ENCODE results near the gene DOCK11. TPM values are rescaled to one million over a fixed set of nuclear protein-coding genes. Genes with fewer than 3 reads are reported as not detected.

Gene DOCK11
- total and polyA plus RNA-seq, 12 donors, result 1.3 to 9.4 (median 3.0) TPM

DNA sequence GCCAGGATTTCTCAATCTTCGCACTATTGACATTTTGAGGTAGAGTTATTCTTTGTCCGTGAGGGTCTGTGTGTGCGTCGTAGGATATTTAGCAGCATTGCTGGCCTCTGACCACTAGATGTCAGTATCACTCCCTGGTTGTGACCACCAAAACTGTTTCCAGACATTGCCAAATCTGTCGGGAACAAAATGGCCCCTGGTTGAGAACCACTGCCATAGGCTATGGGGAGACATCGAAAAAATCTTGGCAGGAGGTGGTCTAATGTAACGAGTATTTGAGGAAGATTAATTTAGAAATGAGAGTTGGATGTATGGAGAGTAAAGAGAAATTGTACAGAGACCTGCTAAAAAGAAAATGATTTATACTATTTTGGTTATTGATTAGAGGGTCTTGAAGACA lies 108.4 kb downstream of the DOCK11 start:
- Histone ChIP-seq H3K9me3 (no peaks in the 10 kb centered on the region), H3K4me1 (peaks cover 0 to 4% (median 0%) of the 10 kb centered on the region in 9 donors), H3K27ac (no peak overlapping the region), H3K36me3 (peaks cover 0 to 42% (median 0%) of the 10 kb centered on the region in 9 donors), H3K4me3 (no peak overlapping the region), H3K27me3 (peaks cover 0 to 28% (median 0%) of the 10 kb centered on the region in 7 donors)
- ATAC-seq (peak in 3 of 8 donors; percentile 31 to 76 (median 48)), DNase-seq (peak in 1 of 2 donors; percentile 33)
- TF ChIP-seq, protein P1, sequence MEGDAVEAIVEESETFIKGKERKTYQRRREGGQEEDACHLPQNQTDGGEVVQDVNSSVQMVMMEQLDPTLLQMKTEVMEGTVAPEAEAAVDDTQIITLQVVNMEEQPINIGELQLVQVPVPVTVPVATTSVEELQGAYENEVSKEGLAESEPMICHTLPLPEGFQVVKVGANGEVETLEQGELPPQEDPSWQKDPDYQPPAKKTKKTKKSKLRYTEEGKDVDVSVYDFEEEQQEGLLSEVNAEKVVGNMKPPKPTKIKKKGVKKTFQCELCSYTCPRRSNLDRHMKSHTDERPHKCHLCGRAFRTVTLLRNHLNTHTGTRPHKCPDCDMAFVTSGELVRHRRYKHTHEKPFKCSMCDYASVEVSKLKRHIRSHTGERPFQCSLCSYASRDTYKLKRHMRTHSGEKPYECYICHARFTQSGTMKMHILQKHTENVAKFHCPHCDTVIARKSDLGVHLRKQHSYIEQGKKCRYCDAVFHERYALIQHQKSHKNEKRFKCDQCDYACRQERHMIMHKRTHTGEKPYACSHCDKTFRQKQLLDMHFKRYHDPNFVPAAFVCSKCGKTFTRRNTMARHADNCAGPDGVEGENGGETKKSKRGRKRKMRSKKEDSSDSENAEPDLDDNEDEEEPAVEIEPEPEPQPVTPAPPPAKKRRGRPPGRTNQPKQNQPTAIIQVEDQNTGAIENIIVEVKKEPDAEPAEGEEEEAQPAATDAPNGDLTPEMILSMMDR (IDR thresholded peaks at IDR 0.05), result peak; percentile 43 to 82 (median 71)
- intact Hi-C loops (cut with DNase I), result loop anchor here in 6 of 10 donors (5.0 to 10.0 kb wide), 4 partner anchors 109 to 201 kb away; partner anchors contain the start of gene DOCK11 (in 1 of the 6)
- 20 to 25% methylated on average over 7 of the region's 7 CpGs for WGBS, 2 donors

DNA sequence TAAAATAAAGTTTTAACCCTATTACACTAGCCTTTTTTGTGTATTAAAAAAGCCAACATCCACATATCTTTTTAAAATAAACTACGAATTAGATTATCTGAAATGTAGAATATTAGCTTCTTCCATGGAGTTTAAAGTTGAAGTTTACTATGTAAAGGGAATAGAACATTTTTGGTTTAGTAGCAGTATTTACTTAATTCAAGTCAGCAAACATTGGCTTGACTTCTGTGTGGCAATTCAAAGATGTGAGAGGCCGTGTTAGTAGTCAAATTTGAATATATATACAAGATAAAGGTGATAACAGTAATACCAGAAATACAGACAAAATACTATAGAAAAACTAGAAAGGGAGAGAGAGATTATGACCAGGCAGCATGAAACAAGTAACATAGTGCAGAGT lies 116.7 kb downstream of the DOCK11 start:
- ATAC-seq (no peak), DNase-seq (no peak)
- H3K27ac ChIP-seq, result no peak overlapping the region
- H3K27me3 ChIP-seq, result peaks cover 0 to 14% (median 0%) of the 10 kb centered on the region in 7 donors
- no peaks in the 10 kb centered on the region for H3K9me3 ChIP-seq
- TF ChIP-seq, protein P1 (IDR thresholded peaks at IDR 0.05), result no peak
- H3K36me3 ChIP-seq, result peaks cover 0 to 83% (median 0%) of the 10 kb centered on the region in 9 donors
- intact Hi-C loops (cut with DNase I), result no loop called here
- no peak overlapping the region for H3K4me3 ChIP-seq
- no peaks in the 10 kb centered on the region for H3K4me1 ChIP-seq
- WGBS, 2 donors, result 94 to 98% methylated on average over 2 of the region's 2 CpGs

DNA sequence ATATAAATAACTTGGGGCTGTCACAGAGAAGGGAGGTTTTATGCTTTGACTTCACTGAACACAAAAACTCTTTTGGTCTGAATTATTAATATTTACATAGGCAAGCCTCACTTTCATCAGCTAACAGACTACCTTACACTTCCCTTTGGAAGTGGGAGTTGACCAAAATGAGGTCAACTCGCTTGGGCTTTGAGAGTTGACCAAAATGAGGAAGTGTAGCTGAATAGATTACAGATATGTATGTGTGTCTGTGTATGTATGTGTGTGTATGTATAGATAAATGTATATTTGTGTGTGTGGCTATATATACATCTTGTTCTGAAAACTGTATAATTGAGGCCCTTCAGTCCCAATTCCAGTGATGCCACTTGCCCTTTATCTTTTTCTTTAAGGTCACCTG lies 118.5 kb downstream of the DOCK11 start:
- H3K36me3 ChIP-seq, result peaks cover 0 to 82% (median 0%) of the 10 kb centered on the region in 9 donors
- WGBS, 2 donors, result 84 to 87% methylated on average over 1 of the region's 1 CpG
- TF ChIP-seq, protein P1 (IDR thresholded peaks at IDR 0.05), result no peak
- no peaks in the 10 kb centered on the region for H3K9me3 ChIP-seq
- H3K27ac ChIP-seq, result no peak overlapping the region
- ATAC-seq, result no peak
- no peak for DNase-seq
- intact Hi-C loops (cut with DNase I), result no loop called here
- no peaks in the 10 kb centered on the region for H3K4me1 ChIP-seq
- no peak overlapping the region for H3K4me3 ChIP-seq
- peaks cover 0 to 10% (median 0%) of the 10 kb centered on the region in 7 donors for H3K27me3 ChIP-seq

DNA sequence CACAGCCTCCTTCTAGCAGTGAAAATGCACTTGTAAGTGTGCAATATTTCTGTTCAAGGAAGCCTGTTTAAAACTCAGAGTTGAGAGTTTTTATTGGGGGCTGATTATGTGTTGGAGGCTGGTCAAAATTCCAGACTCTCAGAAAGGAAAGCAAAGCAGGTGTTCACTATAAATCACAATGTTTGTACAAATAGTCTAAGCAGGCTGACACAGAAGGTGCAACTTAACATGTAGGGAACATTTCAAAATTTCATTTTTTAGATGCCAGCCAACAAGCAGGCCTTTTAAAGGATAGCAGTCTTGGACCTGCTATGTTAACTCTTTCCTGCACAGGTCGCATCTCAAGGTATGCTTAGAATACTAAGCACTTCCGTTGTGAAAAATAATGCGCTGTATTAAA lies 119.5 kb downstream of the DOCK11 start:
- Histone ChIP-seq H3K4me3 (no peak overlapping the region), H3K9me3 (no peaks in the 10 kb centered on the region), H3K4me1 (no peaks in the 10 kb centered on the region), H3K27ac (no peak overlapping the region), H3K27me3 (peaks cover 0 to 10% (median 0%) of the 10 kb centered on the region in 7 donors), H3K36me3 (peaks cover 0 to 81% (median 0%) of the 10 kb centered on the region in 9 donors)
- DNase-seq (no peak), ATAC-seq (no peak)
- intact Hi-C loops (cut with DNase I), result no loop called here
- WGBS, 2 donors, result 96 to 97% methylated on average over 3 of the region's 3 CpGs
- TF ChIP-seq, protein P1 (IDR thresholded peaks at IDR 0.05), result no peak

Data from heart right ventricle (tissue), 16 donors.